ENCODE measurements around the gene TMEM86B. TPM values are rescaled to one million over a fixed set of nuclear protein-coding genes. Genes with fewer than 3 reads are reported as not detected.
A peak's percentile ranks its signal among the peaks of the same experiment; 100 is the strongest.

Gene TMEM86B
- total and polyA plus RNA-seq, 2 donors (not counting 3 experiments of a cell fraction or from before 2014, with no cell fraction given) = 4.5 to 5.4 TPM

DNA sequence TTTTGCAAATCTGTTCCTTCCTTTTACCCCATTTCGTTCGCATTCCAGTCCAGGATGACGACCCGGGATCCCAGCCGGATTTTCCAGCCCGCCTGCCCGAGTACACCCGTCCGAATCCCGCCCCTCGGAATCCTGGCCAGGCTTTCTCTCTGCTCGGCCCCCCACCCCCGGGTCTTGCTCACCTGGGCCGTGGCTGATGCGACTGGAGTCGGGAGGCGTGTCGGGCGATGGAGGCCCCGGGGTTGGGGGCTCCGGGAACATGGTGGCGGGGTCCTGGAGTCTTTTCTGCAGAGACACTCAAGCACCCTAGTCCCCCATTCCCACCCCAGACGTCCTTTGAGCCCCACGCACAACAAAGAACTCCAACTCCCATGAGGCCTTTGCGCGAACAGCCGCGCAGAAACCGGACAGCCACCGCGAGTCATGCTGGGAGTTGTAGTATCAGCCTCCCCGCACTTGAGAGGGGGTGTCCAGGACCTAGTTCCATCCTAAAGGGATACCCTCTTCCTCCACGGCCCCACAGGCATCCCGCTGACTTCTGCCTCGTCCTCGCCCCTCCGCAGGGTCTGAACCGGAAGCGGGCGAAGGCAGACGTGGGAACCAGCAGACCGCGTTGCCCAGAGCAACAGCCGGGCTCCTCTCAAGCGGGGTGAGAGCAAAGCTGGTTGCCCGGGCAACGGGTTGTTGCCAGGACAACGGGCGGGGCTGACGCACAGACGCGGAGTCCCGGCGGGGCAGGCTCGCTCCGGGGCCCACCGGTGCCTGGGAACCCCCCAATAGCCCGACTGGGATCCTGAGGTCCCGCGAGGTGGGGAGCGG is 49.6 kb downstream of the TMEM86B start:
- dilution Hi-C loops (cut with MboI; ENCODE audit: extremely low pct_ligation_motif_present, low sequenced_read_pairs) (no loop called here), intact Hi-C loops (cut with micrococcal nuclease) (no loop called here)
- H3K4me1 ChIP-seq (ENCODE audit: control insufficient read depth, extremely low read depth, insufficient read depth, low read length) = no peaks in the 10 kb centered on the region
- H3K27ac ChIP-seq (ENCODE audit: insufficient read depth, low read depth, low read length) = no peak overlapping the region
- no peaks in the 10 kb centered on the region for H3K9me1 ChIP-seq (replicated peaks; ENCODE audit: control insufficient read depth, extremely low read depth, insufficient read depth, low read length)
- no peaks in the 10 kb centered on the region for H3K9me3 ChIP-seq (replicated peaks; ENCODE audit: control insufficient read depth, insufficient read depth, low read length)
- no peak for TF ChIP-seq MYC (IDR thresholded peaks at IDR 0.05; ENCODE audit: low read depth, low read length)
- TF ChIP-seq, protein P1, sequence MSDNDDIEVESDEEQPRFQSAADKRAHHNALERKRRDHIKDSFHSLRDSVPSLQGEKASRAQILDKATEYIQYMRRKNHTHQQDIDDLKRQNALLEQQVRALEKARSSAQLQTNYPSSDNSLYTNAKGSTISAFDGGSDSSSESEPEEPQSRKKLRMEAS (IDR thresholded peaks at IDR 0.05; ENCODE audit: insufficient read depth, insufficient read length) = peak; percentile 44
- no peak overlapping the region for H3K4me3 ChIP-seq (replicated peaks in 1 of 3; ENCODE audit: insufficient read depth in 1 of 3, low read depth in 1 of 3, low read length in 3 of 3)
- peaks cover 8 to 23% of the 10 kb centered on the region in 2 experiments for H3K27me3 ChIP-seq (ENCODE audit: control insufficient read depth in 2 of 2, insufficient read depth in 2 of 2, low read length in 2 of 2)
- peak; percentile 81 for FAIRE-seq
- no peak overlapping the region for H2AFZ ChIP-seq (ENCODE audit: low read depth, low read length)
- no peaks in the 10 kb centered on the region for H3K36me3 ChIP-seq (ENCODE audit: control insufficient read depth in 2 of 2, extremely low read depth in 1 of 2, insufficient read depth in 2 of 2, low read length in 2 of 2)
- no peak overlapping the region for H3K4me2 ChIP-seq (ENCODE audit: insufficient read depth, low read length)
- no peaks in the 10 kb centered on the region for H4K20me1 ChIP-seq (replicated peaks; ENCODE audit: control insufficient read depth, extremely low read depth, insufficient read depth, low read length)
- ChIA-PET POLR2A (no interaction called here), CTCF (interaction anchor here (0.8 kb wide), 1 partner anchor 26 kb away, joined by 5 read pairs; no protein-coding TSS in a partner anchor)
- peak; percentile 40 for DNase-seq (ENCODE audit: low read depth, low spot score)
- H3K79me2 ChIP-seq (ENCODE audit: control insufficient read depth, insufficient read depth, low read length) = no peaks in the 10 kb centered on the region
- BruUV-seq (replicated peaks) = no TSS peak
- H3K9ac ChIP-seq (replicated peaks; ENCODE audit: extremely low read depth, insufficient read depth, low read length) = no peak overlapping the region

Small RNAs within 50 kb of the gene (microRNA-seq; reads per million reads assigned to microRNA genes)
- gene MIR6802 (ENCODE audit: borderline number of aligned reads, borderline replicate concordance) (not detected), gene MIR6803 (ENCODE audit: borderline number of aligned reads, borderline replicate concordance) (not detected), gene MIR6804 (ENCODE audit: borderline number of aligned reads, borderline replicate concordance) (not detected)

Small RNAs within 50 kb of the gene (small RNA-seq; reads per million reads assigned to genes)
- gene MIR6802 (ENCODE audit: insufficient read depth, insufficient read length, low read depth, low replicate concordance) (not detected), gene MIR6803 (ENCODE audit: insufficient read depth, insufficient read length, low read depth, low replicate concordance) (not detected), gene MIR6804 (ENCODE audit: insufficient read depth, insufficient read length, low read depth, low replicate concordance) (not detected)

Other genes starting within 250 kb of the TMEM86B start
- 0.27 and 0.28 TPM in 2 replicates for gene GP6, start 190.5 kb downstream of the TMEM86B start, total RNA-seq
- 0.11 and 0.21 TPM in 2 replicates for gene GP6, start 190.5 kb downstream of the TMEM86B start, polyA plus RNA-seq
- 14.0 and 19.6 TPM in 2 replicates for gene RDH13, start 165.6 kb downstream of the TMEM86B start, total RNA-seq
- gene RDH13, start 165.6 kb downstream of the TMEM86B start, polyA plus RNA-seq = 8.7 and 9.5 TPM in 2 replicates
- gene EPS8L1, start 152.9 kb downstream of the TMEM86B start, total RNA-seq = 18.1 and 28.9 TPM in 2 replicates
- gene EPS8L1, start 152.9 kb downstream of the TMEM86B start, polyA plus RNA-seq = 13.8 and 15.9 TPM in 2 replicates
- 137 and 149 TPM in 2 replicates for gene PPP1R12C, start 111.1 kb downstream of the TMEM86B start, total RNA-seq
- 69.5 and 86.4 TPM in 2 replicates for gene PPP1R12C, start 111.1 kb downstream of the TMEM86B start, polyA plus RNA-seq
- gene TNNT1, start 79.6 kb downstream of the TMEM86B start, total RNA-seq = 0.51 and 0.92 TPM in 2 replicates
- 0.18 and 0.22 TPM in 2 replicates for gene TNNT1, start 79.6 kb downstream of the TMEM86B start, polyA plus RNA-seq
- gene TNNI3, start 71.0 kb downstream of the TMEM86B start, total RNA-seq = not detected in 2 replicates
- gene TNNI3, start 71.0 kb downstream of the TMEM86B start, polyA plus RNA-seq = not detected in 2 replicates
- 0.62 TPM in 1 of 2 replicates, not detected in the other for gene DNAAF3, start 62.1 kb downstream of the TMEM86B start, total RNA-seq
- 0.56 and 0.75 TPM in 2 replicates for gene DNAAF3, start 62.1 kb downstream of the TMEM86B start, polyA plus RNA-seq
- 0.42 TPM in 1 of 2 replicates, not detected in the other for gene SYT5, start 48.5 kb downstream of the TMEM86B start, total RNA-seq
- not detected in 2 replicates for gene SYT5, start 48.5 kb downstream of the TMEM86B start, polyA plus RNA-seq
- 0.51 and 1.00 TPM in 2 replicates for gene PTPRH, start 19.3 kb downstream of the TMEM86B start, total RNA-seq
- 0.10 and 0.14 TPM in 2 replicates for gene PTPRH, start 19.3 kb downstream of the TMEM86B start, polyA plus RNA-seq
- gene PPP6R1, start 30.3 kb upstream of the TMEM86B start, total RNA-seq = 68.3 and 71.8 TPM in 2 replicates
- 35.7 and 36.0 TPM in 2 replicates for gene PPP6R1, start 30.3 kb upstream of the TMEM86B start, polyA plus RNA-seq
- gene HSPBP1, start 51.3 kb upstream of the TMEM86B start, total RNA-seq = 30.4 and 38.5 TPM in 2 replicates
- 47.5 and 60.3 TPM in 2 replicates for gene HSPBP1, start 51.3 kb upstream of the TMEM86B start, polyA plus RNA-seq
- gene BRSK1, start 55.2 kb upstream of the TMEM86B start, total RNA-seq = 0.44 and 0.46 TPM in 2 replicates
- 0.33 and 0.68 TPM in 2 replicates for gene BRSK1, start 55.2 kb upstream of the TMEM86B start, polyA plus RNA-seq
- not detected in 2 replicates for gene TMEM150B, start 96.6 kb upstream of the TMEM86B start, total RNA-seq
- not detected in 2 replicates for gene TMEM150B, start 96.6 kb upstream of the TMEM86B start, polyA plus RNA-seq
- 11.4 and 13.5 TPM in 2 replicates for gene KMT5C, start 111.1 kb upstream of the TMEM86B start, total RNA-seq
- gene KMT5C, start 111.1 kb upstream of the TMEM86B start, polyA plus RNA-seq = 7.2 and 11.6 TPM in 2 replicates
- not detected in 2 replicates for gene COX6B2, start 126.0 kb upstream of the TMEM86B start, total RNA-seq
- not detected in 2 replicates for gene COX6B2, start 126.0 kb upstream of the TMEM86B start, polyA plus RNA-seq
- not detected in 2 replicates for gene GARIN5B, start 134.5 kb upstream of the TMEM86B start, total RNA-seq
- not detected in 2 replicates for gene GARIN5B, start 134.5 kb upstream of the TMEM86B start, polyA plus RNA-seq
- gene IL11, start 141.7 kb upstream of the TMEM86B start, total RNA-seq = not detected in 2 replicates
- gene IL11, start 141.7 kb upstream of the TMEM86B start, polyA plus RNA-seq = 0.11 TPM in 1 of 2 replicates, not detected in the other
- gene TMEM190, start 148.1 kb upstream of the TMEM86B start, total RNA-seq = not detected in 2 replicates
- not detected in 2 replicates for gene TMEM190, start 148.1 kb upstream of the TMEM86B start, polyA plus RNA-seq
- gene TMEM238, start 155.5 kb upstream of the TMEM86B start, total RNA-seq = 0.35 TPM in 1 of 2 replicates, not detected in the other
- 0.18 TPM in 1 of 2 replicates, not detected in the other for gene TMEM238, start 155.5 kb upstream of the TMEM86B start, polyA plus RNA-seq
- 1,738 and 1,872 TPM in 2 replicates for gene RPL28, start 157.2 kb upstream of the TMEM86B start, total RNA-seq
- gene RPL28, start 157.2 kb upstream of the TMEM86B start, polyA plus RNA-seq = 3,435 and 4,297 TPM in 2 replicates
- gene UBE2S, start 179.0 kb upstream of the TMEM86B start, total RNA-seq = 244 and 257 TPM in 2 replicates
- gene UBE2S, start 179.0 kb upstream of the TMEM86B start, polyA plus RNA-seq = 176 and 183 TPM in 2 replicates
- not detected in 2 replicates for gene SHISA7, start 214.5 kb upstream of the TMEM86B start, total RNA-seq
- gene SHISA7, start 214.5 kb upstream of the TMEM86B start, polyA plus RNA-seq = not detected in 2 replicates
- 43.6 and 49.3 TPM in 2 replicates for gene ISOC2, start 232.9 kb upstream of the TMEM86B start, total RNA-seq
- 68.7 and 96.5 TPM in 2 replicates for gene ISOC2, start 232.9 kb upstream of the TMEM86B start, polyA plus RNA-seq
- not detected in 2 replicates for gene C19orf85, start 236.0 kb upstream of the TMEM86B start, total RNA-seq
- gene C19orf85, start 236.0 kb upstream of the TMEM86B start, polyA plus RNA-seq = not detected in 2 replicates
- gene ZNF628, start 247.9 kb upstream of the TMEM86B start, total RNA-seq = 9.0 and 10.4 TPM in 2 replicates
- 2.0 and 2.5 TPM in 2 replicates for gene ZNF628, start 247.9 kb upstream of the TMEM86B start, polyA plus RNA-seq